ENCODE measurements around the gene IRF6.

GRCh38 chr1:209767706-209768105, 38.2 kb downstream of the IRF6 start:
- no peak for TF ChIP-seq GABPA (IDR thresholded peaks at IDR 0.05; ENCODE audit: low read depth)
- TF ChIP-seq CTCF (IDR thresholded peaks at IDR 0.05): no peak
- TF ChIP-seq FOSL2 (IDR thresholded peaks at IDR 0.05; ENCODE audit: borderline replicate concordance, low read depth): no peak
- TF ChIP-seq CHD2 (IDR thresholded peaks at IDR 0.05; ENCODE audit: low read length, partially characterized antibody): no peak
- no peak for TF ChIP-seq ZBTB33 (IDR thresholded peaks at IDR 0.05; ENCODE audit: borderline replicate concordance, low read depth)
- no peak for TF ChIP-seq RAD21 (IDR thresholded peaks at IDR 0.05; ENCODE audit: low read length)
- TF ChIP-seq POLR2AphosphoS5 (IDR thresholded peaks at IDR 0.05; ENCODE audit: low read depth, low read length): no peak
- no peak for TF ChIP-seq TEAD4 (IDR thresholded peaks at IDR 0.05; ENCODE audit: borderline replicate concordance, insufficient read depth)
- no peak for TF ChIP-seq FOXJ3 (CRISPR knock-in tag; IDR thresholded peaks at IDR 0.05)
- TF ChIP-seq EZH2phosphoT487 (IDR thresholded peaks at IDR 0.05; ENCODE audit: borderline replicate concordance, low read depth): no peak
